PC-9 (cell line): ENCODE data around the gene SPP2.

ENCODE experiments used
- EZH2 ChIP-seq: fragments of 200-600 bp; sonication (generic); IDR thresholded peaks from 2 replicates; pipeline ENCODE4 v1.8.0; 2017; ENCODE audit warnings: antibody characterized with exemption, low read depth
- TF ChIP-seq, protein P1 (sequence below): fragments of 200-600 bp; sonication (generic); conservative IDR thresholded peaks from 2 replicates; pipeline ENCODE4 v1.6.1; 2017; ENCODE audit warnings: mixed run types, antibody characterized with exemption, mild to moderate bottlenecking, moderate library complexity

DNA sequence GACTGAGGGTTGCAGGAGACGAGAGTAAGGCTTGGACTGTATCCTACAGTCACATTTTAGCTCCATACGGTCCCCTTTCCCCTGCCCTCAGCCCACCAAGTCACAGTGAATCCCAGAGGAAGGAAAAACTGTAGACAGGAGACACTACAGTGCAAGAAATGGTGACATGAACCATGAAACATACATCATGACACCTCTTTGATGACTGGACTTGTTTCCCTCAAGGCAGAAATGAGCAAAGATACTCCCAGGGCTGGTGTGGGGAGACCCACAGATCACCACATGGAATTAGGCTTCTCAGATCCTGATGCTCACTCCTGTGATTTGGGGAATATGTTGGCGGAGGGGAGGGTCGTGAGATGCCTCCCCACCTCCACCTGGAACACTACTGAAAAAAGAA is 48.2 kb upstream of the SPP2 start:
- no peak for TF ChIP-seq EZH2
- TF ChIP-seq, protein P1, sequence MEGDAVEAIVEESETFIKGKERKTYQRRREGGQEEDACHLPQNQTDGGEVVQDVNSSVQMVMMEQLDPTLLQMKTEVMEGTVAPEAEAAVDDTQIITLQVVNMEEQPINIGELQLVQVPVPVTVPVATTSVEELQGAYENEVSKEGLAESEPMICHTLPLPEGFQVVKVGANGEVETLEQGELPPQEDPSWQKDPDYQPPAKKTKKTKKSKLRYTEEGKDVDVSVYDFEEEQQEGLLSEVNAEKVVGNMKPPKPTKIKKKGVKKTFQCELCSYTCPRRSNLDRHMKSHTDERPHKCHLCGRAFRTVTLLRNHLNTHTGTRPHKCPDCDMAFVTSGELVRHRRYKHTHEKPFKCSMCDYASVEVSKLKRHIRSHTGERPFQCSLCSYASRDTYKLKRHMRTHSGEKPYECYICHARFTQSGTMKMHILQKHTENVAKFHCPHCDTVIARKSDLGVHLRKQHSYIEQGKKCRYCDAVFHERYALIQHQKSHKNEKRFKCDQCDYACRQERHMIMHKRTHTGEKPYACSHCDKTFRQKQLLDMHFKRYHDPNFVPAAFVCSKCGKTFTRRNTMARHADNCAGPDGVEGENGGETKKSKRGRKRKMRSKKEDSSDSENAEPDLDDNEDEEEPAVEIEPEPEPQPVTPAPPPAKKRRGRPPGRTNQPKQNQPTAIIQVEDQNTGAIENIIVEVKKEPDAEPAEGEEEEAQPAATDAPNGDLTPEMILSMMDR: no peak
